UCSD-AML1 (cell line): ENCODE results near the gene STIMATE.

Source experiments
- DNase-seq: peaks from one replicate; lab custom pipeline; 2025; ENCODE audit not compliant: unreplicated experiment; lab: John Stamatoyannopoulos, UW

STIMATE gene

GRCh38 chr3:52871761-52872160, 25.6 kb downstream of the STIMATE start:
- no peak for DNase-seq

DNA sequence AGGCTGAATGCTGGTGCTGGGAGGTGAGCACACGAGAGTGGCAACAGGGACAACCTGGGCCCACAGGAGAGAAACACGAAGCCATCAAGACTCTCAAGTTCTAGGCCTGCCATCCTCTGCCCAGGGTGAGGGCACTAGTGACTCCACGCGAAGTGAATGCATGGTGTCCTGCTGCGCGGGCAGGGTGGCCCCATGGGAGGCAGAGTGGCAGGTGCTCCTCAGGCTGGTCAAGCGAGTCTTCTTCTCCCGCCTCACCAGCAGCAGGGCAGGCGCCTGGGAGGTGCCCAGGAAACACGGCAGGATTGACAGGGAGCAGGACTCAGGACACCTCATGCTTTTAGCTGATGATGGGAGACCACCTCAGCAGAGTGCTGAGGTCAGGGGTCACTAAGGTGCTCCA, 26.9 kb downstream of the STIMATE start:
- DNase-seq: no peak

DNA sequence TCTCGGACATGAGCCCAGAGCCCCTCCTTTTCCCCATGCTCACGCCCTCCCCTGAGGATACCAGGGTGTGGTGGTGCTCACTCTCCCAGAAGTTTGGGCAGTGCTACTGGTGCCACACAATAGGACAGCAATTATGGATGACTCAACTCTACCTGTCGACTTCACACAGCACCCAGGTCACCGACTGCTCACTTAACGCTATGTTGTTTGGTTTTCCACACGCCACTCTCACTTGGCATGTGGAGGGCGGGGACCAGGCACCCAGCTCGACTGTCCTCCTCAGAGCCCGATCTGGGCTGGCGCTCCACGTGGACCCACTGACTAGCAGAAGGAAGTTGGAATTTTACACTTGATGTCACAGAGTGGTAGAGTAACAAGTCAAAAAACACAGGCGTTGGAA, 30.9 kb downstream of the STIMATE start:
- DNase-seq: no peak

GRCh38 chr3:52865994-52866393, 31.4 kb downstream of the STIMATE start:
- DNase-seq: no peak

DNA sequence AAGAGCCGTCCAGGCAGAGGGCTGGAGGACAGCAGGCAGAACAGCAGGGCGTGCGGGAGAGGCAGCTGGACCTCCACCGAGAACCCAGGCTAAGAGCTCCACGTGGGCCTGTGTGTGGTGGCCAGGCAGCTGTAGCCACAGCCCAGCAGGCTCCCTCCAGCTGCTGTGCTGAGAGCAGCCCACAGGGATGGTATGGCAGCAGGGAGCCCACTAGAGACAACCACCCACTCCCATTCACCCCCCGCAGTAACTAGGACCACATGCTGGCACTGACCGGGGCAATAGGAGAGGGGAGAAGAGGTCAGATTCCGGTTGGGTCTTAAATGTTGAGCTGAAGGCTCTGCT, 37.0 kb downstream of the STIMATE start:
- DNase-seq: no peak

GRCh38 chr3:52859686-52860423, 37.5 kb downstream of the STIMATE start:
- no peak for DNase-seq

GRCh38 chr3:52857864-52858263, 39.5 kb downstream of the STIMATE start:
- no peak for DNase-seq

DNA sequence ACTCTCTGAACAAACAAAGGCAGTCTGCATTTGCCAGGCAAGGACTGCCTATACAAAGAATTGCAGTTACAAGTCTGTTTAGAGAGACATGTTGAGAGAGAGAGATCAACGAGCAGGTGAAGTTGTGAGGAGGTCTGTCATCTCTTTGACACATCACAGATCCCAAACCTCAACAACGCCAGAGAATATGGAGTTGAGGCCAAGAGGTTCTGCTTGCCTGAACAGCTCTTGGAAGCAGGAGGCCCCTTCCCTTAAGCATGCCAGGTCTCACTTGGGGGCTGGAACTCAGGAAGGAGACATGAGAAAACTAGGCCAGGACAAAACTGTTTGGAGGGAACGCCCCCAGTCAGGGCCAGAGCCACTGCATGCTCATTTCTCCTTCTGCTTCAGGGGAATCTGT, 40.2 kb downstream of the STIMATE start:
- no peak for DNase-seq

DNA sequence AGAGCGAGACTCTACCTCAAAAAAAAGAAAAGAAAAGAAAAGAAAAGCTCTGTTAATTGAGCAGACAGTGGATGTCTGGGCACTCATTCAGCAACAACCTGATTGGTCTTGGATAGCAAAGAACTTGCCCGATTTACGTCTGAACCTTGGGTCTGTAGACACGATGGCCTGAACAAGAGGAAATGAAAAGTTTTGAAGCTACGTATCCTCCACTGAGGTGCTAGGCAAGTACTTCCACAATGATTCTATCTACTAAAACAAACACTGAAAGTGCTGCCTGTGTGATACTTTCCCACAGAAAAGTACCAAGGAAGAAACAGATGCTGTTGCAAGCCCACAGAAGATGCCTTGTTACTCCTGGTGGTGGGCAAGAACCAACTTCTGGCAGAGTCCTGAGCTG, 40.7 kb downstream of the STIMATE start:
- no peak for DNase-seq

DNA sequence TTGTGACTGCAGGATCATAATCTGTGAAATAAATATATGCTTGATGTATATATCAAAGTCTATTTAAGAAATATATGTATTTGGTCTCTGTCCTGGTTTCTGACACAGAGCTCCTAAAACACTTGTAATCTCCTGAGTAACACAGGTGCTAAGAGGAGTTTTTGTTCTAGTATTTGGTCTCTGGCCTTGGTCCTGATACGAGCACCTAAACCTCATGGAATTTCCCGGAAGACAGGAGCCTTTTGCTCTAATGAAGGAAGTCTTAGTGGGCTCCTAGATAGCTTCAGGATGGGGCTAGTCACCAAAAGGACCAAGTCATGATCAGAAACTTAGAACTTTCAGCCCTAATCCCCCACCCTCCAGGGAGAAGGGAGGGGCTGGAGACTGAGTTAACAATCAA, 43.3 kb downstream of the STIMATE start:
- DNase-seq: no peak

- DNase-seq: no peak
Observed at GRCh38 chr3:52852419-52852818, 44.9 kb downstream of the STIMATE start.

GRCh38 chr3:52851348-52851747, 46.0 kb downstream of the STIMATE start:
- DNase-seq: peak; percentile 53

DNA sequence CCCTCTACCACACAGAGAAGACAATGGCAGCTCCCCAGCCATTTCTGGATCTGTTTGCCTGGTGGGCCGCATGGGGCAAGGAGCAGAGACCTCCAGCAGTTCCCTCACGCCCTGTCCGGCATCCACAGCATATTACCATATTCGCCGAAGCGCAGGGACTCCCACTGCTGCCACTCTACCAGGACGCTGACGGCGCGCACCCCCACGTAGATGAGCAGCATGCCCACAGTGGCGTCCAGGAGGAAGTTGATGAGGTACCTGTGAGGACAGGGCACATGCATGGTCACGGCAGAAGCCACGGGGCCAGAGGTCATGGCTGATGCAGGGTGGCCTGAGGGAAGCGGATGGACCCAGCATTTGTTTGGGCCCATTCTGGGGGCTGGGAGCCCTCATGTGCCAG, 47.7 kb downstream of the STIMATE start:
- no peak for DNase-seq

- no peak for DNase-seq
Observed at GRCh38 chr3:52848617-52849016, 48.7 kb downstream of the STIMATE start.

- DNase-seq: no peak
Observed at GRCh38 chr3:52847726-52848125, 49.6 kb downstream of the STIMATE start.

- DNase-seq: no peak
Observed at GRCh38 chr3:52847241-52847640, 50.1 kb downstream of the STIMATE start.

DNA sequence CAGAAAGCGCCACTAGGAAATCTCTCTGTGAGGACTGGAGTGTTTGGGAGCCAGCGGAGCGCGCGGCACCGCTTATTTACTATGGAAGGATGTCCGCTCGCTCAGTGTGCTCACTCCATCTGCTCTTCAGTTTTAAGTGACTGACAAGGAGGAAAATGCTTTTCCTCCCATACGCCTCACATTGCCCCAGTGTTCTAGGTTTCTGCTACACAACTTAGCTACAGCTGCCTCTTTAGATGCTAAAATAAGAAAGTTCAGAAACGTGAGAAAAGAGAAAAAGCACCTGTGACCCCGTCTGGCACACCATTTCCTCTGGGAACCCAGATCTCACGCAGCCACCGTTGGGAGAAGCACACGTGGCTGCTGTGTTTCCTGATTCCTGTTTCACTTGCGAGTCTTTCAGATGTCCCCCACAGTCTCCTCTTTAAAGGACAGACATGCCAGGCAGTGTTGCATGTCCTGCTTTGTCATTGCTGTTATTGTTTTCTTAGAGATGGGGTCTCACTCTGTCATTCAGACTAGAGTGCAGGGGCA, 50.8 kb downstream of the STIMATE start:
- DNase-seq: no peak

DNA sequence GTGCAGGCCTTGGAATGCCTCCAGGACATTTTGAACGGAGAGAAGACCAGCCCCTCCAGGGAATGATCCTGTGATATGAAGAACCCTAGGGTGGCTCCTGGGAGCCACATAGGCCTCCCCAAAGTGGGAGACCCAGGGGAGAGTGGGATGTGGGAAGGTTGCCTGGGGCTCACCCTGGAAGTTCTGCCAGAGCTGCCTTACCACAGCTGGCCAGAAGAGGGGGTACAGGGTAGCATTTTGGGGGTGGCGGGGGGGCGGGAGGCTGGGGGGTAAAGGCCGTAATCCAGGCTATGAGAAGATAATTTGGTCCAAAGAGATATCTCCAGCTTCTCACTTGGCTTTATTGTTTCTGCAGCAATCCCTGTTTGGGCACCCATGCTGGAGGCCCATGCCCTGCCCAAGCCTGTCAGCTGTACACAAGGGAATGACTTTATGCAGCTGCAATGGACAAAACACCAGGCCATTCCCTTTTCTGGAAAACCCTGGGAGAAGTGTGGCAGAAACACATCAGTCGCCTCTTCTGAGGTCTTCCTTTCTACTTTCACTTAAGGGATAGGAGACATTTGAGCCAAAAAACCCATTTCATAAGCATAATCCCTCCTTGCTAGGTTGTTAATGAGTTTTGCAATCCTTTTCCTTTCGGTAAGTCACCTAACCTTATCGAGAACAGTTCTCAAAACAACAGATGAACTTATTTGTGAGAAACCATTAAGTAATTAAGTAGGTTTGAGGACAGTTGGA, 51.5 kb downstream of the STIMATE start:
- no peak for DNase-seq

- DNase-seq: peak; percentile 26
Observed at GRCh38 chr3:52845157-52845556, 52.2 kb downstream of the STIMATE start.

DNA sequence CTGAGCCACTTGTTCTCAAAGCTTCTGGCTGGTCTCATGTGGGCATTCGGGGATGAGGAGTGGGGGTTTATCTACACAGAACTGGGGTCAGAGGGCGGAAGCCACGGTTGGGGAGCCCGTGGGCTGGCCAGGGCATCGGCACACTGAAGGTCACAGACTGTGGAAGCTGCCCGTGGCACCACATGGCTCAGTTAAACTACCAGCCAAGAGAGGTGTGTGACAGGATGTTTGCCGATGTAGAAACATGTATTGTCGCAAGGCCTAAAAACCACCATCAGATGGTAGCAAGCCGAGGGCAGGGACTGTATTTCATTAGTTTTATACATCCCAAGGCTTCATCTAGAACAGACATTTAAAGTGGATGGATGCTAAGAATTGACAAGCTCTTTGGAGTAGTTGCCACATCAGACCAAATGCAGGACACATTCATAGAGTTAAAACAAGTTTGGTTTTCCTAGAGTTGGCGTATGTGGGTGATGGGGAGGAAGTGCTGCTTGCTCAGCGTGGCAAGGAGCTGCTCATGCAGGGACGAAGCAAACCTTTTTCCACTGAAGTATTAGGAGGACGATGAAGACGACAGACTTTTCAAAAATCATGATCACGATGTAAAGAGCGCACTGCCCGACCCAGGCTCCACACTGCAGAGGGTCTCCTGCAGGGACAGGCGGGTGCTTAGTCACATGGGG, 52.9 kb downstream of the STIMATE start:
- no peak for DNase-seq

- no peak for DNase-seq
Observed at GRCh38 chr3:52843881-52844280, 53.5 kb downstream of the STIMATE start.
